GM12878 (cell line): ENCODE measurements around the gene CLN3. TPM values are rescaled to one million over a fixed set of nuclear protein-coding genes. Genes with fewer than 3 reads are reported as not detected.
"Not testable (repeated sequence)": the region's sequence is repeated elsewhere in the genome, so short reads cannot be mapped to it uniquely, and the experiment has no call there.

ENCODE experiments used
- ATAC-seq: fragments of 200-7000 bp; cut with Tn5 transposase; 3 replicates; pipeline ENCODE4 v1.9.1; 2020; ENCODE audit warnings: mild to moderate bottlenecking, moderate library complexity
- BruUV-seq: library from RNA; stranded (reverse); fragments of 400-500 nt; replicated peaks from 2 replicates; lab custom pipeline; 2021; lab: Mats Ljungman, UMichigan
- CTCF ChIA-PET: fragments of 300-600 bp; sonication (Branson Sonifier 250); formaldehyde crosslinking; extraction: SDS; loops from one replicate; lab custom pipeline; 2021; ENCODE audit warnings: inconsistent platforms; lab: Yijun Ruan, JAX
- POLR2A ChIA-PET: fragments of 350-600 bp; formaldehyde crosslinking; extraction: SDS; loops from one replicate; lab custom pipeline; 2021; ENCODE audit warnings: inconsistent platforms; lab: Charles Lee
- RAD21 ChIA-PET: fragments of 300-600 bp; sonication (Branson Sonifier 250); formaldehyde crosslinking; loops from one replicate; lab custom pipeline; 2023; ENCODE audit warnings: antibody characterized with exemption; ENCODE audit not compliant: unreplicated experiment; lab: Charles Lee
- SMC1A ChIA-PET: fragments of 300-600 bp; sonication (Branson Sonifier 250); formaldehyde crosslinking; loops from one replicate; lab custom pipeline; 2023; ENCODE audit not compliant: unreplicated experiment, uncharacterized antibody; lab: Charles Lee
- DNase-seq: peaks from one replicate; pipeline ENCODE4 v3.0.0-alpha.2; 2011; ENCODE audit warnings: low read depth, low spot score
- FAIRE-seq: peaks from 3 replicates; lab custom pipeline; 2011; peaks lifted over from hg19 to GRCh38; lab: Jason Lieb, UNC
- H2AFZ ChIP-seq: 2 replicates; pipeline ENCODE4 v1.6.0; 2011; ENCODE audit warnings: low read depth, low read length, control low read depth; ENCODE audit not compliant: control insufficient read depth
- H3K27ac ChIP-seq: 2 replicates; pipeline ENCODE4 v1.5.1; 2011; ENCODE audit warnings: control low read depth; ENCODE audit not compliant: control insufficient read depth, insufficient read depth
- H3K27me3 ChIP-seq, 2 experiments: replicated peaks in 1 of 2; 2 replicates each; pipeline versions ENCODE4 v1.6.0 to v1.6.1; 2011; ENCODE audit warnings: low read length in 1 of 2; ENCODE audit not compliant: control insufficient read depth in 2 of 2, insufficient read depth in 2 of 2
- H3K36me3 ChIP-seq, 2 experiments: 2 replicates each; pipeline ENCODE4 v1.5.1; 2011; ENCODE audit warnings: low read length in 1 of 2; ENCODE audit not compliant: control insufficient read depth in 2 of 2, insufficient read depth in 2 of 2
- H3K4me1 ChIP-seq: 2 replicates; pipeline ENCODE4 v1.6.1; 2011; ENCODE audit warnings: mild to moderate bottlenecking, low read length, moderate library complexity, mixed read lengths; ENCODE audit not compliant: control insufficient read depth, insufficient read depth
- H3K4me2 ChIP-seq: 2 replicates; pipeline ENCODE4 v1.6.0; 2011; ENCODE audit warnings: control low read depth; ENCODE audit not compliant: control insufficient read depth, insufficient read depth
- H3K4me3 ChIP-seq: fragments of 200-600 bp; sonication (generic); 2 replicates; pipeline ENCODE4 v1.5.1; 2016
- H3K79me2 ChIP-seq: 2 replicates; pipeline ENCODE4 v1.6.0; 2011; ENCODE audit warnings: low read length; ENCODE audit not compliant: control insufficient read depth, insufficient read depth
- H3K9ac ChIP-seq: 2 replicates; pipeline ENCODE4 v1.8.0; 2011; ENCODE audit warnings: low read length, control low read depth, mixed read lengths; ENCODE audit not compliant: control insufficient read depth, insufficient read depth
- H3K9me3 ChIP-seq: replicated peaks from 3 replicates; pipeline ENCODE4 v1.5.1; 2011; ENCODE audit warnings: mild to moderate bottlenecking, low read length; ENCODE audit not compliant: control insufficient read depth, insufficient read depth
- H4K20me1 ChIP-seq: 2 replicates; pipeline ENCODE4 v1.6.0; 2011; ENCODE audit not compliant: control insufficient read depth, insufficient read depth
- BRCA1 ChIP-seq: IDR thresholded peaks from 2 replicates; pipeline ENCODE4 v1.6.1; 2011; ENCODE audit warnings: low read depth, low read length, improper control_type of control experiment
- E2F8 ChIP-seq: fragments of 450-650 bp; IDR thresholded peaks from 2 replicates; pipeline ENCODE4 v1.6.1; 2018; ENCODE audit warnings: mild to moderate bottlenecking, low read depth, moderate library complexity; ENCODE audit not compliant: partially characterized antibody
- EGR1 ChIP-seq, 2 experiments: IDR thresholded peaks; 1 replicate in 1 of 2; 2 replicates in 1 of 2; pipeline ENCODE4 v1.6.1; 2011 to 2012; ENCODE audit warnings: low read depth in 2 of 2, low read length in 2 of 2, borderline replicate concordance in 1 of 2, mild to moderate bottlenecking in 1 of 2, moderate library complexity in 1 of 2
- ELK1 ChIP-seq: IDR thresholded peaks from 2 replicates; pipeline ENCODE4 v1.6.1; 2012; ENCODE audit warnings: low read depth, low read length, improper control_type of control experiment
- FOXK2 ChIP-seq: fragments of 450-650 bp; IDR thresholded peaks from 2 replicates; pipeline ENCODE4 v1.6.1; 2017; ENCODE audit warnings: mild to moderate bottlenecking, moderate library complexity
- LARP7 ChIP-seq: fragments of 450-650 bp; IDR thresholded peaks from 2 replicates; pipeline ENCODE4 v1.6.1; 2017; ENCODE audit warnings: mild to moderate bottlenecking
- MEF2B ChIP-seq: fragments of 450-650 bp; IDR thresholded peaks from 2 replicates; pipeline ENCODE4 v1.6.1; 2018; ENCODE audit warnings: mild to moderate bottlenecking, moderate library complexity; ENCODE audit not compliant: partially characterized antibody, poor library complexity, severe bottlenecking
- MXI1 ChIP-seq: fragments of 150-350 bp; IDR thresholded peaks from 2 replicates; pipeline ENCODE4 v1.6.1; 2011; ENCODE audit warnings: low read depth, mild to moderate bottlenecking, inconsistent platforms, low read length, improper control_type of control experiment
- SRF ChIP-seq, 2 experiments: IDR thresholded peaks; 2 replicates each; pipeline ENCODE4 v1.6.1; 2011; ENCODE audit warnings: low read depth in 2 of 2, low read length in 2 of 2, mild to moderate bottlenecking in 1 of 2, moderate library complexity in 1 of 2
- WGBS: methylation state at CpG from one replicate; pipeline ENCODE4 v1.1.6; 2016; ENCODE audit warnings: low lambda C conversion rate; ENCODE audit not compliant: insufficient replicate concordance, insufficient coverage; ENCODE audit errors: missing lambda C conversion rate; 5-methylcytosine and 5-hydroxymethylcytosine counted together
- in situ Hi-C: fragments of 300-500 bp; cut with MboI; formaldehyde crosslinking; loops from 9 replicates; pipeline ENCODE4 v1.14.3; 2018; ENCODE audit warnings: mixed read lengths
- intact Hi-C: fragments of 100-400 bp; cut with micrococcal nuclease; formaldehyde crosslinking; loops from one replicate; pipeline ENCODE4 v1.14.2; 2022; ENCODE audit not compliant: unreplicated experiment
- polyA plus RNA-seq, 11 experiments: library from polyadenylated mRNA; depleted of rRNA in 4 of 11; unstranded in 6 of 11; stranded (reverse) in 5 of 11; fragments of >200 nt; fragmentation: Nextera tagmentation in 4 of 11; fragmentation: Illumina TruSeq in 1 of 11; extraction: Ambion mirVana in 4 of 11; extraction: Trizol in 1 of 11; gene quantifications; 1 replicate in 1 of 11; 2 replicates in 10 of 11; pipeline versions ENCODE4 v1.2.1 to v1.2.3, GENCODE V29; 2011 to 2016; ENCODE audit warnings: inconsistent platforms in 2 of 11, missing spikeins in 2 of 11, low read depth in 1 of 11
- total RNA-seq, 4 experiments: library from RNA; depleted of rRNA in 3 of 4; stranded (reverse); fragments of >200 nt in 3 of 4; fragmentation: Illumina TruSeq in 1 of 4; extraction: Trizol in 1 of 4; gene quantifications; 2 replicates each; pipeline versions ENCODE4 v1.2.1 to v1.2.3, GENCODE V29; 2013 to 2021

The CLN3 gene
- total and polyA plus RNA-seq, 10 of the 15 experiments (the other 5 are each of a cell fraction or from before 2014, with no cell fraction given) = 2.3 to 25.0 (median 16.6) TPM

- FAIRE-seq (no peak), DNase-seq (no peak), ATAC-seq (no peak)
- Histone ChIP-seq H3K27ac (no peak overlapping the region), H4K20me1 (no peaks in the 10 kb centered on the region), H3K79me2 (peaks cover 2% of the 10 kb centered on the region), H3K4me3 (no peak overlapping the region), H3K36me3 (peaks cover 0 to 4% of the 10 kb centered on the region in 2 experiments; a peak in 3 of 4 replicates), H3K9ac (no peak overlapping the region), H3K9me3 (no peaks in the 10 kb centered on the region), H3K4me2 (no peak overlapping the region), H3K27me3 (no peaks in the 10 kb centered on the region), H3K4me1 (peaks cover 12% of the 10 kb centered on the region), H2AFZ (no peak overlapping the region)
- 96% methylated on average over 5 of the region's 5 CpGs for WGBS
- ChIA-PET SMC1A (no interaction called here), RAD21 (no interaction called here), CTCF (no interaction called here), POLR2A (no interaction called here)
- no peak for TF ChIP-seq E2F8
- no peak for TF ChIP-seq FOXK2
- no peak for TF ChIP-seq ELK1
- no peak for TF ChIP-seq BRCA1
- TF ChIP-seq EGR1 (IDR thresholded peaks at IDR 0.05; ENCODE audit: borderline replicate concordance in 1 of 2, low read depth in 2 of 2, low read length in 2 of 2) = no peak
- TF ChIP-seq SRF (IDR thresholded peaks at IDR 0.05; ENCODE audit: low read depth in 2 of 2, low read length in 2 of 2) = no peak
- TF ChIP-seq LARP7 = no peak
- TF ChIP-seq MEF2B = no peak
- TF ChIP-seq MXI1 = no peak
- in situ Hi-C loops (no loop called here), intact Hi-C loops (no loop called here)
- no TSS peak for BruUV-seq
Observed at GRCh38 chr16:28486266-28486665, 5.6 kb downstream of the CLN3 start.

- FAIRE-seq, intact Hi-C loops, H3K9me3 ChIP-seq, H3K9ac ChIP-seq, H3K79me2 ChIP-seq, H3K27ac ChIP-seq, RAD21 ChIA-PET, in situ Hi-C loops, H3K4me2 ChIP-seq, H4K20me1 ChIP-seq, H2AFZ ChIP-seq, DNase-seq, H3K4me1 ChIP-seq, H3K27me3 ChIP-seq, BruUV-seq, H3K4me3 ChIP-seq, H3K36me3 ChIP-seq, ATAC-seq: not testable (repeated sequence)
- POLR2A ChIA-PET = interaction anchor here (0.7 kb wide), 1 partner anchor 127 kb away, joined by 5 read pairs; no protein-coding TSS in a partner anchor
- 97% methylated on average over 5 of the region's 5 CpGs for WGBS
- CTCF ChIA-PET = interaction anchor here (1.8 kb wide), 1 partner anchor 11 kb away, joined by 5 read pairs; the partner anchor contains the start of gene APOBR
- SMC1A ChIA-PET = interaction anchor here (0.8 kb wide), 1 partner anchor 11 kb away, joined by 3 read pairs; the partner anchor contains the start of gene NPIPB7
Observed at GRCh38 chr16:28483361-28483760, 8.5 kb downstream of the CLN3 start.
